HG03354 (cell line): ENCODE results near the gene PDX1.

ENCODE experiments used
- ATAC-seq: cut with Tn5 transposase; IDR thresholded peaks from one replicate; pipeline ENCODE4 v1.9.1; 2021; ENCODE audit warnings: mild to moderate bottlenecking; ENCODE audit not compliant: unreplicated experiment, poor library complexity, severe bottlenecking

Gene PDX1

DNA sequence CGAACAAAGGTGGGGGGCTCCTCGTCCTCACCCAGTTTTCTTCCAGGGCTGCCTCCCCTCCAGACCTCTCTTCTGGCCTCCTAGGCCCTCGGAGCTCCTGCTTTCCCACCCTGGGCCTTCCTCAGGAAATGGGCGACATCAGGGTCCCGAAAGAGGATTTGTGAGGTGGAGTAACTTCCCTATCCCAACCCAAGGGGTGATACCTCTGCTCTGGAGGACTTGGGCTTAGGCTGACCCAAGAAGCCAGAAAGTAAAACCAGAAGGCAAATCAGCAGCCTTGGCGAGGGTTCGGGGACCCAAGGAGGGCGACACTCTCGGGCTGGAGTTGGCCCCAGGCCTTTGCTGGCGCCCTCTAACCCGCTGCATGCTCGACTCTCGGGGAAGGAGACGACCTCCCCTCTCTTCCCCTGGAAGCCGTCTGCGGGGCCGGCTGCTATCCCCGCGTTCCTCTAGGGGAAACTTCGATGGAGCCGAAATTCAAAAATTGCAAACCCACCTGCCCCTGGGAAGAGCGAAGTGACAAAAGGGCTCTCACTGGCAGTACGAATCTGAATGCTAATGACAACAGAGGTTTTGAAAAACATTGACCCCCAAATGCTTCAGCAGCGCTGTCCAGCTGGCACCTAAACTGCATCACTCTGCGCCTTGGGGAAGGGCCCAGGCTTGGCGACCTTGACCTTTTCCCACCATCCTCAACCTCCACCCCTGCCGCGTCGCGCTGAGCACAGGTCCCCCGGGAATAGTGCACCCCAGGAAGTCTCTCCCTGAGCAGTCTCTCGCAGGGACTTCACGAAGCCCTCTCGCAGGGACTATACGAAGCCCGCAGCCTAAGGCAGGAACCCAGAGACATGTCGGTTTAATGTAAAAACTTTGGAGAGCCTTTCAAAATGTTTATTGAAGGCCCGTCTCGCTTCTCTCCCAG lies 2.4 kb downstream of the PDX1 start:
- ATAC-seq: no peak

DNA sequence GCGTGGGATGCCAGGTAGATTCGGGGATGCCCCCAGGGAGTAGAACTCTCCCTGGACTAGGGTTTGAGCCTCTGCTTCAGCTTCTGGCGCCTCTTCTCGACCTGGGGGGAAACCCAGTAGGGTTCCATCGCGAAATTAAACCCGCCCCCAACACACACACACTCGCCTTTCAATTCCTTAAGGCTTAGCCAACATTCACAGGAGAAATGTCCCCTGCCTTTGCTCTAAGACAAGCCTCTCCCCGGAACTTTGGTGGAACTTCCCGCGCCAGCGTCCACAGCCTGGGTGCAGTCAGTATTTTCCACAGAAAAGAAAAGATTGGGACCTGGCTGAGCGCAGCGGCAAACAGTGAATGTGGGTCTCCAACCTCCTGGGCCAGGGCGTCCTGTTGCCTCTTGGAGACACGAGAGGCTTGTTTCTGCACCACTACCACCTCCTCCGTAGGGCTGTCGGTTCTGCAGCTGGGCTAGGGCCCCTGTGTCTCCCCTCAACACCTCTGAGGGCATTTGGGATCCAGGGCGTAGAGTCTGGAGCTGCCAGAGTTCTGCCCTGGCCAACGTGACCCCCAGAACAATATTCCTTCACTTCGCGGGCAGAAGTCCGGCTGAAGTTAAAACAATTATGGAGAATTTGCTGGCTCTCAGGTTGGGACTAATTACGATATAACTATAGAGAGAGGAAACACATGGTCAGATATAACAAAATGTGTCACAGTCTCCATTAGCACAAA lies 3.2 kb downstream of the PDX1 start:
- no peak for ATAC-seq

DNA sequence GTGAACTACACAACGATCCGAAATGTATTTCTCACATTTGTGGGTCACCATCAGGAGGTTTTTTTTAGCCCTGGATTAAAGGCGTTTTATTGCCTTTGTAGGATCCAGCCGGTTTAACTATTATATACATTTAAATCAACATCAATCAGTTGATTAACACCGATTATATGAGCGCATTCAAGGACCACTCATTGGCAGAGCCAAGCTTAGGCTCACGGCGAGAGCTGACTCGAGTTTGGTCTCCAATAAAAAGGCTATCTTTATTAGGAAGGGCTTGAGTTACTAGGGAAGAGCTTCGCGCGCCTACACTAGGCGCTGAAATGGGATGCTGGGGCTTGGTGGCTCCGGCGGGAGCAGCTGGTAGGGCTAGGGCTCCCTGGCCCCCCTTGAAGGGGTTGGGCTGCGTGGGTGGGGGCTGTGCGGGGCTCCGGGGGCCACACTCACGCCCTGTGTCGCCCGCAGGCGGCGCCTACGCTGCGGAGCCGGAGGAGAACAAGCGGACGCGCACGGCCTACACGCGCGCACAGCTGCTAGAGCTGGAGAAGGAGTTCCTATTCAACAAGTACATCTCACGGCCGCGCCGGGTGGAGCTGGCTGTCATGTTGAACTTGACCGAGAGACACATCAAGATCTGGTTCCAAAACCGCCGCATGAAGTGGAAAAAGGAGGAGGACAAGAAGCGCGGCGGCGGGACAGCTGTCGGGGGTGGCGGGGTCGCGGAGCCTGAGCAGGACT lies 4.2 kb downstream of the PDX1 start:
- no peak for ATAC-seq

DNA sequence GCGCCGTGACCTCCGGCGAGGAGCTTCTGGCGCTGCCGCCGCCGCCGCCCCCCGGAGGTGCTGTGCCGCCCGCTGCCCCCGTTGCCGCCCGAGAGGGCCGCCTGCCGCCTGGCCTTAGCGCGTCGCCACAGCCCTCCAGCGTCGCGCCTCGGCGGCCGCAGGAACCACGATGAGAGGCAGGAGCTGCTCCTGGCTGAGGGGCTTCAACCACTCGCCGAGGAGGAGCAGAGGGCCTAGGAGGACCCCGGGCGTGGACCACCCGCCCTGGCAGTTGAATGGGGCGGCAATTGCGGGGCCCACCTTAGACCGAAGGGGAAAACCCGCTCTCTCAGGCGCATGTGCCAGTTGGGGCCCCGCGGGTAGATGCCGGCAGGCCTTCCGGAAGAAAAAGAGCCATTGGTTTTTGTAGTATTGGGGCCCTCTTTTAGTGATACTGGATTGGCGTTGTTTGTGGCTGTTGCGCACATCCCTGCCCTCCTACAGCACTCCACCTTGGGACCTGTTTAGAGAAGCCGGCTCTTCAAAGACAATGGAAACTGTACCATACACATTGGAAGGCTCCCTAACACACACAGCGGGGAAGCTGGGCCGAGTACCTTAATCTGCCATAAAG lies 4.8 kb downstream of the PDX1 start:
- no peak for ATAC-seq

DNA sequence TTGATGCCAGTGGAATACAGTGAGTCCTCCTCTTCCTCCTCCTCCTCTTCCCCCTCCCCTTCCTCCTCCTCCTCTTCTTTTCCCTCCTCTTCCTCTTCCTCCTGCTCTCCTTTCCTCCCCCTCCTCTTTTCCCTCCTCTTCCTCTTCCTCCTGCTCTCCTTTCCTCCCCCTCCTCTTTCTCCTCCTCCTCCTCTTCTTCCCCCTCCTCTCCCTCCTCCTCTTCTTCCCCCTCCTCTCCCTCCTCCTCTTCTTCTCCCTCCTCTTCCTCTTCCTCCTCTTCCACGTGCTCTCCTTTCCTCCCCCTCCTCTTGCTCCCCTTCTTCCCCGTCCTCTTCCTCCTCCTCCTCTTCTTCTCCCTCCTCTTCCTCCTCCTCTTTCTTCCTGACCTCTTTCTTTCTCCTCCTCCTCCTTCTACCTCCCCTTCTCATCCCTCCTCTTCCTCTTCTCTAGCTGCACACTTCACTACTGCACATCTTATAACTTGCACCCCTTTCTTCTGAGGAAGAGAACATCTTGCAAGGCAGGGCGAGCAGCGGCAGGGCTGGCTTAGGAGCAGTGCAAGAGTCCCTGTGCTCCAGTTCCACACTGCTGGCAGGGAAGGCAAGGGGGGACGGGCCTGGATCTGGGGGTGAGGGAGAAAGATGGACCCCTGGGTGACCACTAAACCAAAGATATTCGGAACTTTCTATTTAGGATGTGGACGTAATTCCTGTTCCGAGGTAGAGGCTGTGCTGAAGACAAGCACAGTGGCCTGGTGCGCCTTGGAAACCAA lies 5.6 kb downstream of the PDX1 start:
- ATAC-seq: no peak

DNA sequence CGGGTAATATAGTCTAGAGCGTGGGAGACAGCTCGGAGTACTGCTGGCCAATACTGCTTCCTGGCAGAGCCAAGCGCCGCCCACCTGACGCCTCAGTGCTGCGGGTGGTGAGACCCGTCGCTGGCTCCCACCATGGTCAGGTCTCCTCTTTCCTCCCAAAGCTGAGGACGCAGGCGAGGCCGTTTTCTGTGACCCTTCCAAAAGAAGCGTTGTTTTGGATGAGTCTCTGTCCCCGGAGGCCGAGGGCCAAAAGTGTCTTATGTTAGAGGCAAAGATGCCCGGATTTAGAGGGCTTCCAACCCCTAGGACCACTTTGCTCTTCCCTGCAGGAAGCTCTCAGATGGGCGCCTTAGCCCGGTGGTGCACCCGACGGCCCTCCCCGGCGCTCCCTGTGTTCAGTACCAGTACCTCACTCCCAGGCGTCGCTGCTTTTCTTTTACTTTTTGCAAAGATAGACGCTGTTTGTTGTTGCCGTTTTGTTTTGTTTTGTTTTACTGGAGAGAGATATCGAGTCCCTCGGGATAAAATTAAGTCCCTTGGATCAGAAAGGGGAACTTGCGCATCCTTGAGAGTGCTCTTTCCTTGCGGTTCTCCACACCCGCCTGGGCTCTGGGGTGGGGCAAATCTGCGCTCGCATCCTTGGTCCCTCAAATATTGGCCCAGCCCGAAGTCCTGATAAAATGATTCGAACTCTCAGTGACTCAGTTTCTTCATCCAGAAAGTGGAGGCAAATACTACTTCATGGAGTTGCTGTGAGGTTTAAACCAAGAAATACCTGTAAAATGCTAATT lies 7.0 kb downstream of the PDX1 start:
- ATAC-seq: no peak

DNA sequence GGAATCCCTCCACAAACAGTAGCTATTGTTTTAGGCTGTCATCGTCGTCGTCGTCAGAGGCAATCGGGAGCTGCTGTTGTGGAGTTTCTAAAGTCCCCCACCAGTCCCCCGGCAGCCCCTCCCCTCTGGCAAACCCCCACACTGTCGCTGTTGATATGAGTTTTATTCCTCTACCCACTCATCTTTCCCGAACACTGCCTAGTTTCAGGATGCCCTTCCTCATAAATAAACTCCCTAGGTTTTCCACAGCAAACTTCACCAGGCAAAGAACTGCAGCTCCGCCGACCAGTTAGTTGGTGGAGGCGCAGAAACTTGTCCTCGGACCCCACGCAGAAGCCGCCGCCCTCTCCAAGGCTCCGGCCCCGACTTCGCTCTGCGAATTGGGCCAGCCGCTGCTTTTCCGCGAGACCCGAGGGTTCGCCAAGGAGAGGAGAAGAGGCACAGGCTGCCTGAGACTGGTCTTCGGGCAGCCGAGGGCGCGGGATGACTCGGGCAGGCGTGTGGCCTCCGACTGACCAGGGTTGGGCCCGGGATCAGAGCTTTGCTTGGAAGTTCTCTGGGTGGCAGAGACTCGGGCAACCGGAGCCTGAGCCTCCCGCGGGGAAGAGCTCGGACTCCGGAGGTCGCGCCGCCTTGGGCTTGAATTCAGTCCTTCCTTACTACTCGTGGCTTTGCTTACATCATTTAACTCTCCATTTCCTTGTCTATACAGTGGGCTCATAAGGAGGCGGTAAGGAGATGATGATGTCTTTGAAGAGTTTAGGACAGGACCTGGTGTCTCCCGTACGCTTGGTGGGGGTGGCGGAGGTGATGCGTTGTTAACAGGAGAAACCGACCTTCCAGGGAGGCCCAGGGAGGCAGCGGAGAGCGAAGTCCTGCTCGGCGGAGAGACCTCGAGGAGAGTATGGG lies 7.9 kb downstream of the PDX1 start:
- ATAC-seq: no peak

DNA sequence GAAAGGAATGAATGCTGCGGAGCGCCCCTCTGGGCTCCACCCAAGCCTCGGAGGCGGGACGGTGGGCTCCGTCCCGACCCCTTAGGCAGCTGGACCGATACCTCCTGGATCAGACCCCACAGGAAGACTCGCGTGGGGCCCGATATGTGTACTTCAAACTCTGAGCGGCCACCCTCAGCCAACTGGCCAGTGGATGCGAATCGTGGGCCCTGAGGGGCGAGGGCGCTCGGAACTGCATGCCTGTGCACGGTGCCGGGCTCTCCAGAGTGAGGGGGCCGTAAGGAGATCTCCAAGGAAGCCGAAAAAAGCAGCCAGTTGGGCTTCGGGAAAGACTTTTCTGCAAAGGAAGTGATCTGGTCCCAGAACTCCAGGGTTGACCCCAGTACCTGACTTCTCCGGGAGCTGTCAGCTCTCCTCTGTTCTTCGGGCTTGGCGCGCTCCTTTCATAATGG lies 8.6 kb downstream of the PDX1 start:
- ATAC-seq: no peak

DNA sequence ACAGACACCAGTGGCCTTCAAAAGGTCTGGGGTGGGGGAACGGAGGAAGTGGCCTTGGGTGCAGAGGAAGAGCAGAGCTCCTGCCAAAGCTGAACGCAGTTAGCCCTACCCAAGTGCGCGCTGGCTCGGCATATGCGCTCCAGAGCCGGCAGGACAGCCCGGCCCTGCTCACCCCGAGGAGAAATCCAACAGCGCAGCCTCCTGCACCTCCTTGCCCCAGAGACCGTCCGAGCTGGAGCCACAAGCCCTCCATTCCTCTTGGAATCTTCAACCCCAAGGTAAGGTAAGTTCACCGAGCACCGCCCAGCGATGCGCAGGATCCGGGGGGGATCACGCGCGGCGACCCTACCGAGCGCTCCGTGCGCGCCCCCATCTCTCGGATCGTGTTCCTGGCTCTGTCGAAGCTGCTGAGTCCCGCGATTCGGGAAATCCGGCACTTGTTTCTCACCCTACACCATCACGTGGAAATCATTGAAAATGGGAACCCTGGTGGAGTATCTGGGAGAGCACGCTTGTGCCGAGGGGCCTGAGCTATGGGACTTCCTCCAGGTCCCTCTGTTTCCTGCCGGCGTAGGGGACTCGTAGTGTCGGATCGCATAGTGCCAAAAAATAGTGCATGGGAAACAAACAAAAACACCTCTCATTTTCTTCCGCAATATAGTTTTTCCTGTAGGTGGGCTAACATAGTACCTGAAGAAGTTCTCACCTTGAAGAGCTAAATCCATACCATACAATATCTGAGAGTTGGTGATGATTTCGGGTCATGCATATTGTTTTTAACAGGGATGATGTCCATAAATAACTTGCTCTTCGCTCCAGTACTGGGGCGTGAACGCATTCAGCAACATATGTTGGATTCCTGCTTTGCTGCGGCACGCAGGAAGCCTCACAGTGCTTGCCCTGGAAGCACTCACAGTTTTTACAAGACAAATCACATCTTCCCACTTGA lies 9.3 kb downstream of the PDX1 start:
- ATAC-seq: no peak

DNA sequence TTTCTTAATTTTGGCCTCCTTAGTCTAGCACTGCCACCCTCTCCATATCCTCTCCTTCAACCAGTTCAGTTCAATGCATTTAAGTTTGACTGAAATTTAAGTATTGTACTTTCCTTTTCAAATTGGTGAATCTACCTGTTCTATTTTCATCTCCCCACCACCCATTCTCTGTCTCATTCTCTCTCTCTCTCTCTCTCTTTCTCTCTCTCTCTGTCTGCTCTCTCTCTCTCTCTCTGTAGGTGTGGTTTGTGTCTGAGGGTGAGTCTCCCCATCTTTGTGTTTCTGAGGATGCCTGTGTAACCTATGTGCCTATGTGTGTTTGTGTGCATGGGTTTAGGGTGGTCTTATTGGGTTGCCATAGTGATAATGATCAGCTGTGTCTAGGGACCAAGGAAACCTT lies 10.1 kb downstream of the PDX1 start:
- ATAC-seq: no peak

DNA sequence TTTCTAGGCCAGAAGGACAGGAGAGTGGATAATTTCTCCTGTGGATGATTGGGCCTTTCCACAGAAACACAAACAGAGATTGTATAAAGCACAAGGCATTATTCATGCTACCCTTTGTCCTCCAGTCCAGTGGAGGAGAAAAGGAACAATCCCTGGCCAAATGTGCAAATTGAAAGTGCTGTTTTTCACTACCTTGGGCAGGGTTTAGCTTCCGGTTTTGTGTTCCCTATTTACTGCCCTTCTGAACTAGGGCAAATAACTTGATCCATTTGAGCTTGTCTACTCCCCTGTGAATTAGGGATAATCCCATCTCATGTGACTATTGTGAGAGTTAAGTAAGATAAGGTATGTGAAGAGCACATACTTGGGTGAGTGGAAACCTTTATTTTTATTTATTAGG lies 13.3 kb downstream of the PDX1 start:
- no peak for ATAC-seq

DNA sequence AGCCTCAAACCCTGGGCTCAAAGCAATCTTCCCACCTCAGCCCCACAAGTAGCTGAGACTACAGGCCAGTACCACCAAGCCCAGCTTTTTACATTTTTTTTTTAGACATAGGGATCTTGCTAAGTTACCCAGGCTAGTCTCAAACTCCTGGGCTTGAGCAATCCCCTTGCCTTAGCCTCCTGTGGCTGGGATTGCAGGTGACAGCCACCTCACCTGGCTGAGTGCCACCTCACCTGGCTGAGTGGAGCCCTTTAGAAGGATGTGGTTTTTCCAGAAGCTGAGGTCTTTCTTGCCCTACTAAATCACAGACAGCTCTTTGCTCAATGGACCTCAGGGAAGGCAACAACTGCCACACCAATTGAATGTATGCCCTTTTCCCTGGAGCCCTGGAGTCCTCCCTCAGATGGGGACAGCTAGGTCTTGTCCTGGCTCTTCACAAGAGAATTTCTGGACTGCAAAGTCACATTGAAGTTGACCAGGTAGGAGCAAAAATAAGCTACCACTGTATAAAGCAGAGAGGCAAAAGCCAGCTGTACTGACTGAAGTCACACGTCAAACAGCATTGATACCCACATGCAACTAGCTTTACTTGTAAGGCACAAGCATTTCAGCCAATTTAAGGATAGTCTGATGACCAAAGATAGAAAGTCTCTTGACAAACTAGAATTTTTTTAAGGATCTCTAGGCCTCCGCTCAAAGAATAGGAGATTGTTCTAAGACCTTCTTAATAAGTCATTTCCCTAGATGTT lies 14.0 kb downstream of the PDX1 start:
- no peak for ATAC-seq

DNA sequence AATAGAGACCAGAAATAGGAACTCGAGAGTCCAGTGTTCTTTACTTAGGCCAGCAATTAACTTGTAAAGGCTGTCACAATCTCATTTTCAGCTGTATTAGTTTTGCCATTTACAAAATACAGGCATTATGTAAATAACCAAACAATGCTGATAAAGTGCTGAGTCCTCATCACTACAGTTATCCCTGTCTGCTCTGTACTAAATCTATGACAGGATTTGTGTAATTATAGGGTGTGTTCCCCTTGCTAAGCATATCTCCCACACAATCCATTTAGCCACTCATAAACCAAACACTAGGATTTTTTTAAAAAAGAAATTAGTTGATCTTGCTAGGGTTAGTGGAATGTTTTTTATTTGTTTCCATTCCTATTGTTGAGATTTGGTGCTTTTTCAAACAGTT lies 23.2 kb downstream of the PDX1 start:
- no peak for ATAC-seq

DNA sequence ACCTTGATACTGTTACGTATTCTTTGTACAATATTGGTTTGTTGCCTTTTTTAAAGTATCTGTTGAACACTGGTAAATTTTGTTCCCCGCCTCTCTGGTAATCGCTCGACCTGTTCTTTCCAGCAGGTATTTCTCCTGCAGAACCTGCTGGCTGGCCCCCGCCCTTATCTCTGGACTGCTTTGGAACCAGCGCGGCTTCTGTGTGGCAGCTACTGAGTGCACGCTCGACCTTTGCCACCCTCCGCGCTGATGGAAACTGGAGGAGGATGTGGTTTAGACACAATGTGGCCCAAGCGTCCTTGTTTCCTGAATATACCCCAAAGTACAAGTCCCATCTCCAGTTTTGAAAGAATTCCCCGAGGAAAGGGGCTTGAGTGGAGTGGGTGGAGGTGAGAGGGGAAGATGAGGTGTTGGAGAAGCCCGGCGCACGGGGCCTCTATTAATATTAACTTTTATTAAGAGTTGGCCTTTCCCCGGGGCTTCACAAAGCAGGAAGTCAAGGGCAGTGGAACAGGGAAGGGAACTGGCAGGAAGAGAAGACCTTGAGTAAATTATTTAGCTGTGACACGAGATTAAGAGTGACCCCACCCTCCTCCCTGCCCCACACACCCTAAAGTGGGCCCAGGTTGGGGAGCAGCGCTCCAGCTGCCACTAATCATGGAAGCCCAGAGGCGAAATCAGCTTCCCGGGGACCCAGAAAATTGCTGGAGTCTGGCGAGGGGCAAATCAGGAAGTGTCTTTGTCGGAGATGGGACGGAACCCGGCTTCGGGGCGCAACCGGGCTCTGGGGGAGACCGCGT lies 33.3 kb downstream of the PDX1 start:
- no peak for ATAC-seq
